SH-SY5Y (cell line): ENCODE results near the gene NPTX2.

ENCODE experiments used
- GATA2 ChIP-seq: IDR thresholded peaks from 2 replicates; pipeline ENCODE4 v1.6.1; 2011; ENCODE audit warnings: mild to moderate bottlenecking, low read depth, low read length
- GATA3 ChIP-seq: IDR thresholded peaks from 2 replicates; pipeline ENCODE4 v1.6.1; 2011; ENCODE audit warnings: low read depth, mild to moderate bottlenecking, low read length, moderate library complexity

- TF ChIP-seq GATA2 (no peak), GATA3 (no peak)
These were observed 45.1 kb upstream of the NPTX2 start for GRCh38 chr7:98571986-98572385.
